ENCODE measurements around the gene RPL27. TPM values are rescaled to one million over a fixed set of nuclear protein-coding genes. Genes with fewer than 3 reads are reported as not detected.

The RPL27 gene
- total and polyA plus RNA-seq, 2 of the 8 experiments (the other 6 are each of a cell fraction or from before 2014, with no cell fraction given) = 1,415 to 3,779 TPM

GRCh38 chr17:43015579-43015978, 17.4 kb downstream of the RPL27 start:
- Histone ChIP-seq H2AFZ (ENCODE audit: low read length) (no peak overlapping the region), H2BK120ac (replicated peaks; ENCODE audit: low read depth, low read length) (no peak overlapping the region), H3K36me3 (ENCODE audit: control insufficient read depth in 2 of 4, insufficient read depth in 4 of 4, low read length in 3 of 4) (peaks cover 6 to 39% (median 12%) of the 10 kb centered on the region in 4 experiments; a peak in 7 of 8 replicates), H3K79me2 (ENCODE audit: control insufficient read depth in 1 of 2, insufficient read depth in 2 of 2, low read length in 2 of 2) (peaks cover 0 to 29% of the 10 kb centered on the region in 2 experiments; a peak in 3 of 4 replicates), H3K23me2 (ENCODE audit: low read depth, low read length) (no peaks in the 10 kb centered on the region; the same call in 1 of the 2 replicates), H4K91ac (replicated peaks; ENCODE audit: insufficient read length, low read length) (no peak overlapping the region), H3K56ac (replicated peaks; ENCODE audit: insufficient read length, low read depth, low read length) (no peak overlapping the region), H3K9ac (replicated peaks in 1 of 4; ENCODE audit: extremely low read depth in 1 of 4, low read depth in 3 of 4, low read length in 3 of 4) (0 out of 7 replicates have a peak overlapping the region, but pooled peaks of 1 of the 4 experiments have one; percentile 35), H3K23ac (ENCODE audit: insufficient read length) (no peak overlapping the region), H3K27me3 (replicated peaks in 1 of 4; ENCODE audit: control insufficient read depth in 3 of 4, extremely low read depth in 1 of 4, insufficient read depth in 3 of 4, low read length in 3 of 4) (no peaks in the 10 kb centered on the region), H3K4ac (replicated peaks; ENCODE audit: insufficient read length, low read depth, low read length) (no peak overlapping the region), H4K20me1 (replicated peaks in 1 of 2; ENCODE audit: control insufficient read depth in 1 of 2, insufficient read depth in 2 of 2, low read length in 2 of 2) (peaks cover 12% of the 10 kb centered on the region in 2 experiments), H2BK15ac (ENCODE audit: low read length) (no peak overlapping the region), H3K4me1 (replicated peaks in 1 of 4; ENCODE audit: control insufficient read depth in 3 of 4, insufficient read depth in 4 of 4, low read length in 3 of 4) (peaks cover 6 to 18% (median 12%) of the 10 kb centered on the region in 4 experiments), H2AK5ac (ENCODE audit: low read depth, low read length) (no peak overlapping the region), H4K5ac (ENCODE audit: insufficient read length, low read depth, low read length) (no peak overlapping the region), H4K8ac (ENCODE audit: extremely low read depth, insufficient read depth, low read length) (no peak overlapping the region), H3K18ac (ENCODE audit: extremely low read depth, low read length) (no peak overlapping the region), H3K27ac (ENCODE audit: low read depth, low read length) (peak overlapping the region; percentile 21; the same call in 1 of the 2 replicates), H2BK20ac (ENCODE audit: low read length) (no peak overlapping the region), H2BK12ac (ENCODE audit: low read depth, low read length) (no peak overlapping the region), H3K14ac (ENCODE audit: insufficient read length) (no peak overlapping the region), H2BK5ac (ENCODE audit: low read depth, low read length) (0 out of 2 replicates have a peak overlapping the region, but pooled peaks have one; percentile 54), H3K4me3 (ENCODE audit: extremely low read depth in 1 of 4, insufficient read depth in 2 of 4, low read depth in 3 of 4, low read length in 4 of 4) (no peak overlapping the region), H3K9me3 (ENCODE audit: insufficient read depth in 2 of 2, low read depth in 1 of 2, low read length in 1 of 2) (no peaks in the 10 kb centered on the region), H3K79me1 (ENCODE audit: low read depth, low read length) (peaks cover 20% of the 10 kb centered on the region), H3K4me2 (ENCODE audit: insufficient read depth in 1 of 2, low read depth in 2 of 2, low read length in 2 of 2) (no peak overlapping the region)
- DNase-seq (ENCODE audit: low read depth in 1 of 2, low spot score in 2 of 2) = no peak
- FAIRE-seq = no peak
- WGBS, 2 experiments (ENCODE audit: extremely low coverage in 1 of 2, insufficient coverage in 1 of 2, insufficient read length in 1 of 2, insufficient replicate concordance in 2 of 2, low coverage in 1 of 2, low lambda C conversion rate in 2 of 2, missing lambda C conversion rate in 1 of 2) = 86% methylated on average over 9 of the region's 9 CpGs; no CpG with 5 or more reads in 1 of the 2 experiments
- ChIA-PET CTCF (ENCODE audit: partially characterized antibody) (no interaction called here), POLR2A (ENCODE audit: partially characterized antibody) (interaction anchor here (1.1 to 7.5 kb wide), 7 partner anchors 11 to 300 kb away, joined by 3 to 104 read pairs (median 4); partner anchors contain the start of genes IFI35, RPL27 and TMEM106A)
- TF ChIP-seq MAX (IDR thresholded peaks at IDR 0.05) = no peak; the same call in 1 of the 2 replicates
- no peak for TF ChIP-seq SAP30 (IDR thresholded peaks at IDR 0.05; ENCODE audit: insufficient read depth, insufficient replicate concordance, low read length)
- TF ChIP-seq E2F6 (IDR thresholded peaks at IDR 0.05) = no peak
- no peak for TF ChIP-seq RAD21 (IDR thresholded peaks at IDR 0.05 in 1 of 2, conservative IDR thresholded peaks at IDR 0.05 in 1 of 2; ENCODE audit: low read depth in 2 of 2, low read length in 2 of 2)
- no peak for TF ChIP-seq CBX8 (IDR thresholded peaks at IDR 0.05; ENCODE audit: borderline replicate concordance, low read depth, low read length)
- TF ChIP-seq USF2 (IDR thresholded peaks at IDR 0.05; ENCODE audit: low read length) = no peak
- no peak for TF ChIP-seq GABPA (IDR thresholded peaks at IDR 0.05; ENCODE audit: borderline replicate concordance, insufficient read depth, low read length)
- TF ChIP-seq CBX5 (IDR thresholded peaks at IDR 0.05; ENCODE audit: low read depth, low read length) = no peak
- no peak for TF ChIP-seq YY1 (IDR thresholded peaks at IDR 0.05; ENCODE audit: low read depth, low read length)
- TF ChIP-seq CHD1 (IDR thresholded peaks at IDR 0.05; ENCODE audit: low read depth, low read length) = no peak
- TF ChIP-seq SP1 (IDR thresholded peaks at IDR 0.05; ENCODE audit: low read depth, low read length) = no peak

All from H1 (cell line).